GM12878 (cell line): ENCODE data around the gene BORCS6. TPM values are rescaled to one million over a fixed set of nuclear protein-coding genes. Genes with fewer than 3 reads are reported as not detected.
A peak's percentile ranks its signal among the peaks of the same experiment; 100 is the strongest.

Experiments
- CREB1 ChIP-seq: IDR thresholded peaks from 2 replicates; pipeline ENCODE4 v1.6.1; 2012; ENCODE audit warnings: low read depth, mild to moderate bottlenecking, inconsistent platforms
- CUX1 ChIP-seq: IDR thresholded peaks from 2 replicates; pipeline ENCODE4 v1.6.1; 2012; ENCODE audit warnings: improper control_type of control experiment, low read depth, low read length; ENCODE audit not compliant: insufficient replicate concordance
- ETV6 ChIP-seq, 2 experiments: fragments of 450-650 bp in 1 of 2; IDR thresholded peaks in 1 of 2; conservative IDR thresholded peaks in 1 of 2; 2 replicates each; pipeline ENCODE4 v1.6.1; 2014; ENCODE audit warnings: antibody characterized with exemption in 1 of 2, borderline replicate concordance in 1 of 2, low read depth in 1 of 2, mild to moderate bottlenecking in 1 of 2, moderate library complexity in 1 of 2
- GATAD2B ChIP-seq: fragments of 450-650 bp; conservative IDR thresholded peaks from 2 replicates; pipeline ENCODE4 v1.6.1; 2017; ENCODE audit warnings: low read depth, mild to moderate bottlenecking, moderate library complexity
- HDAC6 ChIP-seq: fragments of 200-600 bp; sonication (generic); IDR thresholded peaks from one replicate; pipeline ENCODE4 v1.8.0; 2017; ENCODE audit warnings: antibody characterized with exemption; ENCODE audit not compliant: unreplicated experiment
- MXI1 ChIP-seq: fragments of 150-350 bp; IDR thresholded peaks from 2 replicates; pipeline ENCODE4 v1.6.1; 2011; ENCODE audit warnings: low read depth, mild to moderate bottlenecking, inconsistent platforms, low read length, improper control_type of control experiment
- NKRF ChIP-seq: fragments of 450-650 bp; conservative IDR thresholded peaks from 2 replicates; pipeline ENCODE4 v1.6.1; 2017; ENCODE audit warnings: mild to moderate bottlenecking, moderate library complexity
- REST ChIP-seq: IDR thresholded peaks from 2 replicates; pipeline ENCODE4 v1.6.1; 2012; ENCODE audit warnings: mild to moderate bottlenecking, low read depth, low read length
- SMC3 ChIP-seq: IDR thresholded peaks from 2 replicates; pipeline ENCODE4 v1.6.1; 2011; ENCODE audit warnings: low read length, improper control_type of control experiment, borderline replicate concordance
- SP1 ChIP-seq: IDR thresholded peaks from one replicate; pipeline ENCODE4 v1.6.1; 2011; ENCODE audit warnings: low read depth, low read length
- STAT1 ChIP-seq: fragments of 450-650 bp; conservative IDR thresholded peaks from 2 replicates; pipeline ENCODE4 v1.6.1; 2014; ENCODE audit warnings: antibody characterized with exemption, mild to moderate bottlenecking
- STAT3 ChIP-seq: IDR thresholded peaks from 2 replicates; pipeline ENCODE4 v1.6.1; 2011; ENCODE audit warnings: low read depth, low read length, improper control_type of control experiment
- SUPT20H ChIP-seq: IDR thresholded peaks from 2 replicates; pipeline ENCODE4 v1.6.1; 2011; ENCODE audit warnings: low read depth, mild to moderate bottlenecking, low read length, moderate library complexity, borderline replicate concordance; ENCODE audit not compliant: control insufficient read depth
- ZNF217 ChIP-seq: fragments of 450-650 bp; IDR thresholded peaks from 2 replicates; pipeline ENCODE4 v1.6.1; 2017; ENCODE audit warnings: antibody characterized with exemption, mild to moderate bottlenecking
- ZSCAN29 ChIP-seq: fragments of 450-650 bp; IDR thresholded peaks from 2 replicates; pipeline ENCODE4 v1.6.1; 2017; ENCODE audit warnings: mild to moderate bottlenecking, moderate library complexity
- polyA plus RNA-seq, 11 experiments: library from polyadenylated mRNA; depleted of rRNA in 4 of 11; unstranded in 6 of 11; stranded (reverse) in 5 of 11; fragments of >200 nt; fragmentation: Nextera tagmentation in 4 of 11; fragmentation: Illumina TruSeq in 1 of 11; extraction: Ambion mirVana in 4 of 11; extraction: Trizol in 1 of 11; gene quantifications; 1 replicate in 1 of 11; 2 replicates in 10 of 11; pipeline versions ENCODE4 v1.2.1 to v1.2.3, GENCODE V29; 2011 to 2016; ENCODE audit warnings: inconsistent platforms in 2 of 11, missing spikeins in 2 of 11, low read depth in 1 of 11
- total RNA-seq, 4 experiments: library from RNA; depleted of rRNA in 3 of 4; stranded (reverse); fragments of >200 nt in 3 of 4; fragmentation: Illumina TruSeq in 1 of 4; extraction: Trizol in 1 of 4; gene quantifications; 2 replicates each; pipeline versions ENCODE4 v1.2.1 to v1.2.3, GENCODE V29; 2013 to 2021

Gene BORCS6
- total and polyA plus RNA-seq, 10 of the 15 experiments (the other 5 are each of a cell fraction or from before 2014, with no cell fraction given), result 0.37 to 14.1 (median 6.7) TPM

GRCh38 chr17:8185582-8186445, 4.2 kb downstream of the BORCS6 start (continued):
- no peak for TF ChIP-seq CUX1
- TF ChIP-seq MXI1, result no peak
- TF ChIP-seq REST, result no peak
- TF ChIP-seq SMC3, result peak; percentile 3; the same call in 1 of the 2 replicates
- TF ChIP-seq CREB1, result no peak; the same call in 1 of the 2 replicates
- no peak for TF ChIP-seq SUPT20H
- TF ChIP-seq HDAC6, result no peak
- no peak; the same call in 1 of the 2 replicates for TF ChIP-seq NKRF
- no peak; the same call in 1 of the 2 replicates for TF ChIP-seq ZNF217
- TF ChIP-seq GATAD2B, result peak; percentile 83
- no peak for TF ChIP-seq ETV6 (conservative IDR thresholded peaks at IDR 0.05 in 1 of 2, IDR thresholded peaks at IDR 0.05 in 1 of 2; ENCODE audit: borderline replicate concordance in 1 of 2, low read depth in 1 of 2)
- no peak for TF ChIP-seq SP1
- no peak for TF ChIP-seq STAT3
- no peak for TF ChIP-seq STAT1
- peak; percentile 91 for TF ChIP-seq ZSCAN29
